Heart left ventricle (tissue), 16 donors: ENCODE measurements around the gene KIF26B. TPM values are rescaled to one million over a fixed set of nuclear protein-coding genes. Genes with fewer than 3 reads are reported as not detected.
A peak's percentile ranks its signal among the peaks of the same experiment; 100 is the strongest.

ENCODE experiments used
- ATAC-seq, 4 donors: fragments of 200-7000 bp; cut with Tn5 transposase; one replicate each; pipeline ENCODE4 v1.9.1; 2020 to 2022; ENCODE audit warnings: moderate library complexity in 4 of 4, mild to moderate bottlenecking in 3 of 4, moderate number of reproducible peaks in 1 of 4
- DNase-seq, 5 donors: peaks; one replicate each; pipeline ENCODE4 v3.0.0-alpha.2; 2020
- H3K27ac ChIP-seq, 12 donors: fragments of 200-600 bp; sonication (generic) in 4 of 12; one replicate each; pipeline versions ENCODE4 v1.5.0 to v1.8.0; 2016 to 2022; ENCODE audit warnings: mild to moderate bottlenecking in 2 of 12
- H3K27me3 ChIP-seq, 9 donors: fragments of 200-600 bp; sonication (generic) in 2 of 9; one replicate each; pipeline versions ENCODE4 v1.5.1 to v1.8.0; 2016 to 2022; ENCODE audit warnings: mild to moderate bottlenecking in 3 of 9
- H3K36me3 ChIP-seq, 9 donors: fragments of 200-600 bp; sonication (generic) in 2 of 9; one replicate each; pipeline versions ENCODE4 v1.5.0 to v1.8.0; 2018 to 2022; ENCODE audit warnings: mild to moderate bottlenecking in 2 of 9
- H3K4me1 ChIP-seq, 12 donors: fragments of 200-600 bp; sonication (generic) in 4 of 12; one replicate each; pipeline versions ENCODE4 v1.5.0 to v1.8.0; 2016 to 2022; ENCODE audit warnings: mild to moderate bottlenecking in 3 of 12
- H3K4me3 ChIP-seq, 12 donors: fragments of 200-600 bp; sonication (generic) in 4 of 12; one replicate each; pipeline versions ENCODE4 v1.5.0 to v1.8.0; 2017 to 2022; ENCODE audit warnings: mild to moderate bottlenecking in 9 of 12, moderate library complexity in 4 of 12
- H3K9me3 ChIP-seq, 12 donors: fragments of 200-600 bp; sonication (generic) in 4 of 12; one replicate each; pipeline versions ENCODE4 v1.5.0 to v1.8.0; 2016 to 2022; ENCODE audit warnings: mild to moderate bottlenecking in 1 of 12
- CTCF ChIP-seq, 12 donors: fragments of 200-600 bp; sonication (generic) in 4 of 12; IDR thresholded peaks; one replicate each; pipeline versions ENCODE4 v1.5.0 to v1.8.0; 2018 to 2022; ENCODE audit warnings: antibody characterized with exemption in 12 of 12, mild to moderate bottlenecking in 5 of 12
- POLR2A ChIP-seq, 2 donors: fragments of 450-650 bp; IDR thresholded peaks; one replicate each; pipeline ENCODE4 v1.6.1; 2017; ENCODE audit warnings: antibody characterized with exemption in 2 of 2, mild to moderate bottlenecking in 2 of 2, moderate library complexity in 2 of 2
- WGBS, 4 donors: extraction: QIAGEN DNeasy Blood & Tissue Kit in 2 of 4; methylation state at CpG; one replicate each; pipeline versions ENCODE4 v1.1.5 to v1.1.7; 2013 to 2018; 5-methylcytosine and 5-hydroxymethylcytosine counted together
- intact Hi-C, 10 donors: fragments of 100-400 bp; cut with DNase I; formaldehyde crosslinking; loops; one replicate each; pipeline versions ENCODE4 v1.11.1 to v1.14.2; 2022
- polyA plus RNA-seq, 2 donors: library from polyadenylated mRNA; stranded (reverse); fragments of 200-250 nt; gene quantifications; one replicate each; pipeline ENCODE4 v1.2.3, GENCODE V29; 2013
- total RNA-seq, 9 donors: library from RNA; depleted of rRNA in 2 of 9; stranded (reverse); fragments of >200 nt in 2 of 9; fragmentation: NEBNext Ultra II Directional in 3 of 9; extraction: Animal tissue kit (Norgen Biotek cat#: 25700) in 3 of 9; gene quantifications; one replicate each; pipeline versions ENCODE4 v1.1.0 to v1.2.4, GENCODE V29; 2016 to 2023
- donor health status: ischemic (EF 13 %, LVEDD 7.1; RV severe dilation, severe dysfunction).
- donor health status: healthy with polysubstance abuse.
- donor health status: DM: no; HTN: yes; CAD: no.
- donor health status: DM: no; HTN: no; CAD: no.
- donor health status: ischemic (EF 25% LVEDD 6.9; RV normal size, moderate dysfunction).
- donor health status: ischemic (EF 25% LVEDD 5.7; RV mildly dilated, moderate dysfunction).
- donor health status: healthy.
- donor health status: DM: yes; HTN: yes; CAD: no.
- donor health status: ischemic (EF 35%, LVEDD 5.7; RV mildly dilated, moderate dysfunction).
- donor health status: nonischemic (EF 11% LVEDD 7.7; RV severe dilation, severe dysfunction).
- donor health status: DM: yes; HTN: yes; CAD: no.
- donor health status: PGD.
- donor health status: ischemic (EF 29% LVEDD 5.4; RV normal size, mild dysfunction).
- donor health status: nonischemic (EF 23%, LVEDD 6.1; RV moderate dilation, normal function).

The KIF26B gene
- total and polyA plus RNA-seq, 11 donors, result 1.2 to 7.0 (median 2.3) TPM

- Histone ChIP-seq H3K27ac (no peak overlapping the region), H3K4me3 (no peak overlapping the region), H3K4me1 (peaks cover 0 to 15% (median 3%) of the 10 kb centered on the region in 12 donors), H3K27me3 (peaks cover 0 to 50% (median 6%) of the 10 kb centered on the region in 9 donors), H3K36me3 (no peaks in the 10 kb centered on the region), H3K9me3 (peaks cover 0 to 5% (median 0%) of the 10 kb centered on the region in 12 donors)
- DNase-seq (no peak), ATAC-seq (no peak)
- WGBS, 4 donors, result 72 to 90% (median 86%) methylated on average over 8 of the region's 8 CpGs
- TF ChIP-seq POLR2A (IDR thresholded peaks at IDR 0.05) (no peak), CTCF (IDR thresholded peaks at IDR 0.05) (no peak)
- intact Hi-C loops, result loop anchor here in 1 of 10 donors (5.0 kb wide), 1 partner anchor 215 kb away; no protein-coding TSS in a partner anchor
Measured at GRCh38 chr1:245161866-245162265, 7.1 kb downstream of the KIF26B start.

- Histone ChIP-seq H3K4me3 (peak overlapping the region in 11 of 12 donors; percentile 2 to 48 (median 30)), H3K36me3 (no peaks in the 10 kb centered on the region), H3K27me3 (peaks cover 0 to 24% (median 0%) of the 10 kb centered on the region in 9 donors), H3K4me1 (peaks cover 0 to 21% (median 0%) of the 10 kb centered on the region in 12 donors), H3K9me3 (no peaks in the 10 kb centered on the region), H3K27ac (no peak overlapping the region)
- DNase-seq (no peak), ATAC-seq (no peak)
- WGBS, 4 donors, result 14 to 21% (median 18%) methylated on average over 10 of the region's 10 CpGs
- TF ChIP-seq CTCF (IDR thresholded peaks at IDR 0.05) (no peak), POLR2A (IDR thresholded peaks at IDR 0.05) (no peak)
- intact Hi-C loops, result no loop called here
Measured at GRCh38 chr1:245166471-245166885, 11.7 kb downstream of the KIF26B start.

- H3K27ac ChIP-seq, result peak overlapping the region in 1 of 12 donors; percentile 40
- H3K27me3 ChIP-seq, result peaks cover 0 to 24% (median 0%) of the 10 kb centered on the region in 9 donors
- H3K9me3 ChIP-seq, result peaks cover 0 to 6% (median 0%) of the 10 kb centered on the region in 12 donors
- H3K36me3 ChIP-seq, result no peaks in the 10 kb centered on the region
- DNase-seq (peak; percentile 36 to 82 (median 45)), ATAC-seq (peak in 1 of 4 donors; percentile 34)
- H3K4me1 ChIP-seq, result peaks cover 0 to 21% (median 0%) of the 10 kb centered on the region in 12 donors
- WGBS, 4 donors, result 42 to 67% (median 57%) methylated on average over 12 to 13 of the region's 13 CpGs
- H3K4me3 ChIP-seq, result no peak overlapping the region
- intact Hi-C loops, result no loop called here
- TF ChIP-seq POLR2A (IDR thresholded peaks at IDR 0.05), result no peak
- TF ChIP-seq CTCF (IDR thresholded peaks at IDR 0.05), result no peak
Measured at GRCh38 chr1:245168086-245168485, 13.3 kb downstream of the KIF26B start.

- DNase-seq, result peak in 1 of 5 donors; percentile 60
- Histone ChIP-seq H3K4me1 (peaks cover 0 to 21% (median 0%) of the 10 kb centered on the region in 12 donors), H3K36me3 (no peaks in the 10 kb centered on the region), H3K27ac (peak overlapping the region in 1 of 12 donors; percentile 40), H3K9me3 (peaks cover 0 to 6% (median 0%) of the 10 kb centered on the region in 12 donors), H3K27me3 (peaks cover 0 to 24% (median 0%) of the 10 kb centered on the region in 9 donors), H3K4me3 (no peak overlapping the region)
- TF ChIP-seq POLR2A (IDR thresholded peaks at IDR 0.05) (no peak), CTCF (IDR thresholded peaks at IDR 0.05) (no peak)
- intact Hi-C loops, result no loop called here
- WGBS, 4 donors, result 66 to 75% (median 67%) methylated on average over 7 of the region's 7 CpGs
- peak in 2 of 4 donors; percentile 39 to 57 for ATAC-seq
Measured at GRCh38 chr1:245168906-245169305, 14.1 kb downstream of the KIF26B start.
